HEK293 (cell line): ENCODE results near the gene FRMD4A.

ENCODE experiments used
- ZNF518A ChIP-seq: fragments of 450-650 bp; formaldehyde crosslinking; conservative IDR thresholded peaks from 2 replicates; pipeline ENCODE4 v1.5.1; 2016; ENCODE audit warnings: low read depth, missing biosample characterization, missing genetic modification characterization
- ZSCAN23 ChIP-seq: fragments of 450-650 bp; formaldehyde crosslinking; IDR thresholded peaks from 2 replicates; pipeline ENCODE4 v1.5.1; 2016; ENCODE audit warnings: missing biosample characterization, missing genetic modification characterization

GRCh38 chr10:13631594-13631993, 699.1 kb downstream of the FRMD4A start:
- TF ChIP-seq ZNF518A (no peak), ZSCAN23 (tag by site-specific recombination) (no peak)
